Mesothelial cell of epicardium (in vitro differentiated cells): ENCODE data around the gene PPIH. TPM values are rescaled to one million over a fixed set of nuclear protein-coding genes. Genes with fewer than 3 reads are reported as not detected.
A peak's percentile ranks its signal among the peaks of the same experiment; 100 is the strongest.

Source experiments
- DNase-seq, 2 experiments: peaks; one replicate each; pipeline ENCODE4 v3.0.0; 2021; ENCODE audit warnings: low spot score in 2 of 2; ENCODE audit not compliant: unreplicated experiment in 2 of 2
- H3K27ac Mint-ChIP-seq: 2 replicates; pipeline ENCODE4 v1.8.0; 2021; ENCODE audit warnings: mixed read lengths
- H3K27me3 Mint-ChIP-seq: 2 replicates; pipeline ENCODE4 v1.8.0; 2021; ENCODE audit warnings: low read depth, mixed read lengths
- H3K36me3 Mint-ChIP-seq: 2 replicates; pipeline ENCODE4 v1.8.0; 2021; ENCODE audit warnings: mixed read lengths
- H3K4me1 Mint-ChIP-seq: 2 replicates; pipeline ENCODE4 v1.8.0; 2021; ENCODE audit warnings: mixed read lengths
- H3K4me3 Mint-ChIP-seq: 2 replicates; pipeline ENCODE4 v1.8.0; 2021; ENCODE audit warnings: mild to moderate bottlenecking, moderate library complexity, mixed read lengths
- H3K9me3 Mint-ChIP-seq: 2 replicates; pipeline ENCODE4 v1.8.0; 2021; ENCODE audit warnings: mixed read lengths
- CTCF ChIP-seq: fragments of 200-600 bp; sonication (generic); IDR thresholded peaks from one replicate; pipeline ENCODE4 v1.5.0; 2021; ENCODE audit warnings: antibody characterized with exemption; ENCODE audit not compliant: unreplicated experiment
- total RNA-seq: library from RNA; stranded (reverse); gene quantifications from 3 replicates; pipeline ENCODE4 v1.2.1, GENCODE V29; 2021

PPIH gene
- total RNA-seq, 1 donor from 2014 or later = 42.5 TPM

- Mint-ChIP-seq H3K4me3 (no peak overlapping the region), H3K27ac (peak overlapping the region; percentile 62), H3K9me3 (no peaks in the 10 kb centered on the region), H3K4me1 (peaks cover 2% of the 10 kb centered on the region), H3K27me3 (no peaks in the 10 kb centered on the region), H3K36me3 (peaks cover 56% of the 10 kb centered on the region)
- DNase-seq = no peak
- TF ChIP-seq CTCF = no peak
These were observed 11.7 kb downstream of the PPIH start for GRCh38 chr1:42669936-42670335.

DNA sequence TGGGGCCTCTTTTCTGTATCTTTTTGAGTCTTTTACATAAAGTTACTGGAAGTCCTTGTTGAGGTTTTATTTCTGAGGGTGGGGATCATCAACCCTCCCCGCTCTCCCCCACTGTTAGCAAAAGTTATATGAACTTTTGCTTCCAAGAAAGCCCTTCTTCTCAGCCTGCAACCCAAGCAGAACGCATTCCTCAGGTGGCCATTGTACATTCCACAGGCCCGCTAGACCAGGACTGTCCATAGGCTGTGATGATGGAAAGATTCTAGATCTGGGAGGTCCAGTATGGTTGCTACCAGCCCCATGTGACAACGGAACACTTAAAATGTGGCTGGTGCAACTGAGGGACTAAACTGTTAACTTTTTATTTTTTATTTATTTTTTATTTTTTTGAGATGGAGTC lies 12.2 kb downstream of the PPIH start:
- no peak for TF ChIP-seq CTCF
- peaks cover 2% of the 10 kb centered on the region for H3K4me1 Mint-ChIP-seq
- H3K36me3 Mint-ChIP-seq = peaks cover 59% of the 10 kb centered on the region
- peak overlapping the region; percentile 62 for H3K27ac Mint-ChIP-seq
- no peaks in the 10 kb centered on the region for H3K27me3 Mint-ChIP-seq
- DNase-seq = no peak
- H3K9me3 Mint-ChIP-seq = no peaks in the 10 kb centered on the region
- H3K4me3 Mint-ChIP-seq = no peak overlapping the region

- H3K27ac Mint-ChIP-seq = no peak overlapping the region
- TF ChIP-seq CTCF = no peak
These were observed 16.0 kb downstream of the PPIH start for GRCh38 chr1:42674214-42674613.

DNA sequence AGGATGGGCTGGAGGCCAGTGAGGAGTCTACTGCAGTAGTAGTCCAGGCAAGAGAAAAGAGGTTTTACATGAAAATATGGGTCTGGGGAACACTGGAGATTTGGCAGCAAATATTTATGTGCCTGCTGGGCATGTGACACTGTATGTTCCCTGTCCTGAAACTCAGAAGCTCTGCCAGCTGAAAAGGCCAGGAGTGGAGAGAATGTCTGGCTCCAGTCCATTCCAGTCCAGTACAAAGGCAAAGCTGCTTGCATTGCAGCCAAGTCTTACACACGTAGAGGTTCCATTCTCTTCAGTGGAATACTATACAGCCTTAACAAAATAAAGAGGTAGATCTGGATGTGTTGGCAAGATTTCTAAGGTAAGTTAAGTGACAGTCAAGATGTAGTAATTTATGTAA lies 16.5 kb downstream of the PPIH start:
- Mint-ChIP-seq H3K27me3 (no peaks in the 10 kb centered on the region), H3K36me3 (peaks cover 33% of the 10 kb centered on the region), H3K4me3 (no peak overlapping the region), H3K27ac (no peak overlapping the region), H3K9me3 (no peaks in the 10 kb centered on the region), H3K4me1 (peaks cover 2% of the 10 kb centered on the region)
- TF ChIP-seq CTCF = no peak
- no peak for DNase-seq

More at GRCh38 chr1:42674214-42674613, 16.0 kb downstream of the PPIH start:
- Mint-ChIP-seq H3K27me3 (no peaks in the 10 kb centered on the region), H3K9me3 (no peaks in the 10 kb centered on the region), H3K36me3 (peaks cover 34% of the 10 kb centered on the region), H3K4me1 (peaks cover 2% of the 10 kb centered on the region), H3K4me3 (no peak overlapping the region)
- DNase-seq = no peak

DNA sequence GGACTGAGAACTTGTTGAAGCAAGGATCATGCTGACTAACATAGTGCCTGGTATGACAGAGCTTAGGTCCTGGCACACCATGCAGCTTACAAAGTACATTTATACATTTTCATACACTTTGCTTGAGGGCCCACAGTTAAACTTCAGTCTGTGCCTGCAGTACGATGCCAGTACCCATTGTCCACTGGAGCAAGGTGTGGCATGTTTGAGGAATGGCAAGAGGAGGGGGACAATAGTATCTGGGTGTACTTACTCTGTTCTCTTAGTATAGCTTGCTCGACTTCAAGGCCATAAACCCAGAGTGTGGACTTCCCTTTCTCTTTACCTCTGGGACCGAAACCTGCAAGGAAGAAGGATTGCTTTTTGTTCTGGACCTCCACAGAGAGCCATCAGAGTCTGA lies 17.2 kb downstream of the PPIH start:
- Mint-ChIP-seq H3K4me1 (peaks cover 6% of the 10 kb centered on the region), H3K36me3 (peaks cover 26% of the 10 kb centered on the region), H3K4me3 (no peak overlapping the region), H3K27ac (no peak overlapping the region), H3K27me3 (no peaks in the 10 kb centered on the region), H3K9me3 (no peaks in the 10 kb centered on the region)
- DNase-seq = no peak
- TF ChIP-seq CTCF = no peak

DNA sequence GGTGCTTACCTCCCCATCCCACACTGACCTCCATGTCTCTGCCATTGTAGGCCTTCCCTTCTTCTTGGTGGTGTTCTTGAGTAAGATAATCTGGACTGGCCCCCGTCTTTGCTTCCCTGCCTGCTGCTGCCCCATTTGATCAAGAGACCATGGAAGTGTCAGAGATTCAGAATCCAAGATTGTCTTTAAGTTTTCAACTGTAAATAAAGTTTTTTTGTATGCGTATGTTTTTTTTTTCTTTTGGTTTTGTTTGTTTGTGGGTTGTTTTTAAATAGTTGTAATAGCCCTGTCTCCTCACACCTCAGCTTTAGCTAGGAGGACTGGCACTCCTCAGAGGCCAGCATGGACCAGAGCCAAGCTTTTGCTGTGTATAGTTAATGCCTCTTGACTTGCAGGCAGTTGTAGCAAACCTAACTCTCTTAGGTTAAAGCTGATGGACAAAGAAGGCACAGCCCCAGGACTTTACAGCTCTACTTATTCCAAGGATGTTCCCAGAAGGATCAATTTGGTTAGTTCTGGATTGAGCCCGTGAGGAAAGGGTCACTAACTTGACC lies 18.4 kb downstream of the PPIH start:
- peaks cover 14% of the 10 kb centered on the region for H3K4me1 Mint-ChIP-seq
- peaks cover 22% of the 10 kb centered on the region for H3K36me3 Mint-ChIP-seq
- H3K4me3 Mint-ChIP-seq = no peak overlapping the region
- no peak overlapping the region for H3K27ac Mint-ChIP-seq
- H3K27me3 Mint-ChIP-seq = no peaks in the 10 kb centered on the region
- H3K9me3 Mint-ChIP-seq = no peaks in the 10 kb centered on the region
- no peak for DNase-seq
- TF ChIP-seq CTCF = no peak
